Embryonic facial prominence (tissue), 1 donor: ENCODE data around the gene CDK16.
A peak's percentile ranks its signal among the peaks of the same experiment; 100 is the strongest.

Source experiments
- DNase-seq: peaks from one replicate; pipeline ENCODE4 v3.0.0-alpha.2; 2016; ENCODE audit errors: extremely low spot score

CDK16 gene

GRCh38 chrX:47209508-47210238 lies 8.8 kb upstream of the CDK16 start:
- no peak for DNase-seq

DNA sequence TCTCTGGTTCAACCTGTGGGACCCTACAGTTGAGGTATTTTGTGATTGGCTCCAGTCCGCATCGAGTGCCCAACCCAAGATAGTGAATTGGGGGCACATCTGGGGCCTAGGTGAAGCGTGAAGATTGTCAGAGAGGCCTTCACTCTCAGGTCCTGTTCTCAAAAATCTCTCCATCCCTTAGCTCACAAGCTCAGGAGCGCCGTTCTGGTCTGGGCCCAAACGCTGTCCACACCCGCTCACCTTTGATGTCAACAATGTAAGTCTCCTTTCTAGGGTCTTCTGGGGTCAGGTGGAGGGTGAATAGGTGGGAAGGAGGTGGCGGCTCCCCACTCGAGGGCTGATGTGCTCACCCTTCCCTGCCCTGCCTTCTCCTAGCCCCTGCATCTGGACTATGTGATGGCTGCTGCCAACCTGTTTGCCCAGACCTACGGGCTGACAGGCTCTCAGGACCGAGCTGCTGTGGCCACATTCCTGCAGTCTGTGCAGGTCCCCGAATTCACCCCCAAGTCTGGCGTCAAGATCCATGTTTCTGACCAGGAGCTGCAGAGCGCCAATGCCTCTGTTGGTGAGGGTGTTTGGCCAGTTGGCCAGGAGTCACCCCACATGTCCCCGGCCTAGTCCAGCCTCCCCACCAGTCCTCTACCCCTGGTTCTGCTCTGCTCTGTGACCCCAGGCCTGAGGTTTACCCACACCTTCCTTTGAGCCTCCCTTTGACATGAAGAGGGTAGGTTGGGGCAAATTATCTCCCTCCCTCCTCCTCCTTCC lies 7.6 kb upstream of the CDK16 start:
- DNase-seq, result no peak

GRCh38 chrX:47212381-47213293 lies 5.8 kb upstream of the CDK16 start:
- no peak for DNase-seq

DNA sequence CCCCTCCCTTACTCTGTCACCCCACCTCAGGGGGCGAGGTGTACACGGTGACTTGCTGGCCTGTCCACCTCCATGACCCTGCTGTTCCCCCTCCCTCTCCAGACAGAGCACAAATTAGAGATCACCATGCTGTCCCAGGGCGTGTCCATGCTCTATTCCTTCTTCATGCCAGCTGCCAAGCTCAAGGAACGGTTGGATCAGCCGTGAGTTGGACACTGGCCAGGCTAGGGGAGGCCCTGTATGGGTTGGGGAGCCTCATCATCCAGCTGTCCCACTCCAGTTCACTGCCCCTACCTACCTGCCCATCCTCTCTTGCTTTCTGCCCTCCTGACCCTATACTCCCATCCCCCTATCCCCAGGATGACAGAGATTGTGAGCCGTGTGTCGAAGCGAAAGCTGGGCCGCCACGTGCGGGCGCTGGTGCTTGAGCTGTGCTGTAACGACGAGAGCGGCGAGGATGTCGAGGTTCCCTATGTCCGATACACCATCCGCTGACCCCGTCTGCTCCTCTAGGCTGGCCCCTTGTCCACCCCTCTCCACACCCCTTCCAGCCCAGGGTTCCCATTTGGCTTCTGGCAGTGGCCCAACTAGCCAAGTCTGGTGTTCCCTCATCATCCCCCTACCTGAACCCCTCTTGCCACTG lies 3.9 kb upstream of the CDK16 start:
- no peak for DNase-seq

- no peak for DNase-seq
Measured at GRCh38 chrX:47215291-47215900, 3.1 kb upstream of the CDK16 start.

GRCh38 chrX:47216393-47216925 lies 2.0 kb upstream of the CDK16 start:
- no peak for DNase-seq

- DNase-seq, result no peak
Measured at GRCh38 chrX:47217121-47217851, 1.2 kb upstream of the CDK16 start.

DNA sequence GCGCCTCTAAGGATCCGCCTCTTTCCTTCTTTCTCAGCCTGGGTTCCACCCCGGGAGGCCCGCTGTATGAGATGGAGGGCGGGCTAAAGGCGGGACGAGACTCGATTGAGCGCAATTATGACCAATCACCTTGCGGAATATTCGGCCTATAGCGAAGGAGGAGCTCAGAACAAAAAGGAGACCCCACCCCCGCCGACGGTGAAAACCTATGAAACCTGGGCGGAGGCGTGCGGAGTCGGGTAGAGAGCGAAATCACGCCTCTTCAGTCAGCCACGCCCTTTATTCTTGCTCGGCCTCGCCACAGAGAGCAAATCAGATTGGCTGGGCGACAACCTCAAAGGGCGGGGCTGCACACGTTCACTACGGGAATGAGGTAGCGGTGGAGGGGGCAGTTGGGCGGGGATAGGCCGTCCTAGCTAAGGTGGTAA lies 615 bp upstream of the CDK16 start:
- peak; percentile 96 for DNase-seq

- no peak for DNase-seq
Measured at GRCh38 chrX:47218920-47219815, 687 bp downstream of the CDK16 start.

GRCh38 chrX:47221756-47222155 lies 3.3 kb downstream of the CDK16 start:
- no peak for DNase-seq

DNA sequence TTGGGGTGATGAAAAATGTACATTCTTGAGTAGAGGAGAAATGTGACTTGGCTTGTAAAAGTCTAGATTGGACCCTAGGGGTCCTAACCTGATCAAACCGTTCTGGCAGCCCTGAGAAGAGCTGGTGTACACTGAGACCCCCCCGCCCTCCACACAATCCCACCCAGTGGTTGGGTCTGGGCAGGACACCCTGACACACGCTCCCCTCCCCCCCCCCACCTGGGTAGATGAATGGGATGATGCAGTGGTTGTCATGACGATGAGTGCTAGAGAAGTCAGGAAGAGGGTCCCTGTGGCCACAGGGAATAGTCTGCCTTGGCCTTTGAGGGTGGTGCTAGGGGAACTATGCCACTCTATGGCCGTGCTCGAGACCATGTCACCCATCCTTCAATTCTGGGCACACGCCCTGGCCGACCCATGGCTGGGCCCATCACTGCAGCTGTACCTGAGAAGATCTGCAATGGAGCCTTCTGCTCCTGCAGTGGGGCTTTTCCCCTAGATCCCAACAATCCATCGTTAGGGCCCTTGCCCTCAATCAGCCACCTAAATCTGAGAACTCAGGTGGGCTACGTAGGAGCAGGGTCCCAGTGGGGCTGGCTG lies 4.4 kb downstream of the CDK16 start:
- no peak for DNase-seq

DNA sequence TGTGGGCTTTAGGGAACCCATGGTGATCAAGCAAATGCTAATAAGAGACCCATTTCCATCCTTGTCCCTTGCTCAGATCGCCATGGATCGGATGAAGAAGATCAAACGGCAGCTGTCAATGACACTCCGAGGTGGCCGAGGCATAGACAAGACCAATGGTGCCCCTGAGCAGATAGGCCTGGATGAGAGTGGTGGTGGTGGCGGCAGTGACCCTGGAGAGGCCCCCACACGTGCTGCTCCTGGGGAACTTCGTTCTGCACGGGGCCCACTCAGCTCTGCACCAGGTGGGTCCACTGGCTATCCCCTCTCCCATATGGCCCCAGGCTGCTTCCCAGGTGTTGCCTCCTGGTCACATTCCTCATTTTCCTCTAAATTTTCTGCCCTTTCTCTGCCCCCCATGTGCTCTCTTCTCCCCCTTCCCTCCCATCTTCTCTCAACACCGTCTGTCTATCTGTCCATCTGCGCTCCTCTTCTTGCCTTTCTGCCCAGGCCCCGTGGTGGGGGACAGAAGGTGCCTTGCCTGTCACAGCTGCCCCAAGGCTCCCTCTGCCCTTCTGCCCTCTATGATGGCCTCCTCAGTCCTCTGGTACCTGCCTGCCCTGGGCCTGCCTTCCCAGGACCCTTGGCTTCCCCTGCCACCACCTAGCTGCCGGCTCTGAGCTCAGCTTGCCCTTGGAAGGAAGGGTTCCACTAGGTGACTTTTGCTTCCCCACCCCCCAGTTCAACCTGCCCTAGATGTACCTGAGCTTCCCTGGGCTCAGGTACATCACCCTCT lies 5.2 kb downstream of the CDK16 start:
- DNase-seq, result no peak

GRCh38 chrX:47224266-47224895 lies 5.9 kb downstream of the CDK16 start:
- DNase-seq, result no peak

DNA sequence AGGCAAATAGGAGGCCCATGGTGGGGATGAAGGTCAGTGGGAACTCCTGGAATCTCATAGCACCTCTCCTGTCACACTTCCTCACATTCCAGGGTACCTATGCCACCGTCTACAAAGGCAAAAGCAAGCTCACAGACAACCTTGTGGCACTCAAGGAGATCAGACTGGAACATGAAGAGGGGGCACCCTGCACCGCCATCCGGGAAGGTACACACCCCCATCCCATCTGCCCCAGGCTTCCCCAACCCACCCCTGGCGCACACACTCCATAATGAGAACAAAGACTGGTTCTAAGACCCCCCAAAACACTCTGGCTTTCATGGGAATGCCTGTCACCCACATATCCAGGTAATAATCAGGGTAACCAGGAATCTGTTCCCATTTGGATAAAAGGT lies 6.4 kb downstream of the CDK16 start:
- no peak for DNase-seq

- no peak for DNase-seq
Measured at GRCh38 chrX:47226071-47226470, 7.6 kb downstream of the CDK16 start.

DNA sequence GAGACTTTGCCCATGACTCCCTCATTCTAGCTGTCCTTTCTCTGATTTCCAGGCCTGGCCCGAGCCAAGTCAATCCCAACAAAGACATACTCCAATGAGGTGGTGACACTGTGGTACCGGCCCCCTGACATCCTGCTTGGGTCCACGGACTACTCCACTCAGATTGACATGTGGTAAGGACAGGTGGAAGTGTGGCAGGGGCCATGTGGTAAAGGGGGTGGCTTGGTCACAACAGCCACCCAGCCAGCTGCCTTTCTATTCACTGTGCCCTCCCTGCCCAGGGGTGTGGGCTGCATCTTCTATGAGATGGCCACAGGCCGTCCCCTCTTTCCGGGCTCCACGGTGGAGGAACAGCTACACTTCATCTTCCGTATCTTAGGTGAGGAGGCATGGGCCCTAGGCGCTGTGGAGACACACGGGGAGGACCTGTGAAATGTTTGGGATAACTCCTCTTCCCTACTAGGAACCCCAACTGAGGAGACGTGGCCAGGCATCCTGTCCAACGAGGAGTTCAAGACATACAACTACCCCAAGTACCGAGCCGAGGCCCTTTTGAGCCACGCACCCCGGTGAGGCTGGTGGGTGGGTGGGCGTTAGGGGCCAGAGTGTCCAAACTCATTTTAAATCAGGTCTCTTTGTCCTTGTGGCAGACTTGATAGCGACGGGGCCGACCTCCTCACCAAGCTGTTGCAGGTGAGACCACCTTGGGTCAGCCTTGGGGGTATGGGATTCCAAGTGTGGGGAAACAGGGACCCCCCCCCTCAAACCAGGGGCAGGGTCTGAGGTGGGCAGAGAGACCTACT lies 8.3 kb downstream of the CDK16 start:
- no peak for DNase-seq

- DNase-seq, result no peak
Measured at GRCh38 chrX:47227334-47227583, 8.8 kb downstream of the CDK16 start.
